Stomach (tissue), 4 donors: ENCODE data around the gene DERA.

Experiments used
- POLR2A ChIP-seq, 4 donors: fragments of 450-650 bp; IDR thresholded peaks; one replicate each; pipeline ENCODE4 v1.6.1; 2016; ENCODE audit warnings: antibody characterized with exemption in 4 of 4, control low read depth in 2 of 4, mild to moderate bottlenecking in 1 of 4, moderate library complexity in 1 of 4
- POLR2AphosphoS5 ChIP-seq, 3 donors: sonication (generic); formaldehyde crosslinking; IDR thresholded peaks; one replicate each; pipeline ENCODE4 v1.6.1; 2016; ENCODE audit warnings: antibody characterized with exemption in 3 of 3
- TF ChIP-seq, protein P1 (sequence below), 7 experiments: fragments of 450-650 bp in 4 of 7; fragments of 200-600 bp in 3 of 7; sonication (generic) in 3 of 7; IDR thresholded peaks; one replicate each; pipeline ENCODE4 v1.5.1; 2016 to 2019; ENCODE audit warnings: antibody characterized with exemption in 7 of 7, control low read depth in 2 of 7, mild to moderate bottlenecking in 1 of 7

DNA sequence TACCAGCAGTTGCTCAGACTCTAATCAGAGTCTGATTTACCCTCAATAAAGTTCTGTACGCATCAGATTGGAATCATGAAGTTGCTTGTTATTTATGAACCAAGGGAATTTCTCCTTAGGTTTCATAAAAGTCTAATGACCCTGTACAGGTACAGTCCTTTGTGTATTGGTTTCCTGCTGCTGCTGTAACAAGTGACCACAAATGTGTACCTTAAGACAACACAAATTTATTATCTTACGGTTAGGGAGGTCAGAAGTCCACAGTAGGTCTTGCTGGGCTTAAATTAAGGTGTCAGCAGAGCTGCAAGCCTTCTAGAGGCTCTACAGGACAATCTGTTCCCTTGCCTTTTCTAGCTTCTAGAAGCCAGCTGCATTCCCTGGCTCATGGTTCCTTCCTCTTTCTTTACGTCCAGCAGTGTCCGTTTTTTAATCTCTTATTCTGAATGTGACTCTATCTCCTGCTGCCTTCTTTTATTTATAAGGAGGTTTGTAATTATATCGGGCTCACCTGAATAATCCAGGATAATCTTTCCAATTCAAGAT is 6.7 kb upstream of the DERA start:
- TF ChIP-seq, protein P1, sequence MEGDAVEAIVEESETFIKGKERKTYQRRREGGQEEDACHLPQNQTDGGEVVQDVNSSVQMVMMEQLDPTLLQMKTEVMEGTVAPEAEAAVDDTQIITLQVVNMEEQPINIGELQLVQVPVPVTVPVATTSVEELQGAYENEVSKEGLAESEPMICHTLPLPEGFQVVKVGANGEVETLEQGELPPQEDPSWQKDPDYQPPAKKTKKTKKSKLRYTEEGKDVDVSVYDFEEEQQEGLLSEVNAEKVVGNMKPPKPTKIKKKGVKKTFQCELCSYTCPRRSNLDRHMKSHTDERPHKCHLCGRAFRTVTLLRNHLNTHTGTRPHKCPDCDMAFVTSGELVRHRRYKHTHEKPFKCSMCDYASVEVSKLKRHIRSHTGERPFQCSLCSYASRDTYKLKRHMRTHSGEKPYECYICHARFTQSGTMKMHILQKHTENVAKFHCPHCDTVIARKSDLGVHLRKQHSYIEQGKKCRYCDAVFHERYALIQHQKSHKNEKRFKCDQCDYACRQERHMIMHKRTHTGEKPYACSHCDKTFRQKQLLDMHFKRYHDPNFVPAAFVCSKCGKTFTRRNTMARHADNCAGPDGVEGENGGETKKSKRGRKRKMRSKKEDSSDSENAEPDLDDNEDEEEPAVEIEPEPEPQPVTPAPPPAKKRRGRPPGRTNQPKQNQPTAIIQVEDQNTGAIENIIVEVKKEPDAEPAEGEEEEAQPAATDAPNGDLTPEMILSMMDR (IDR thresholded peaks at IDR 0.05) = no peak
- TF ChIP-seq POLR2A (IDR thresholded peaks at IDR 0.05) = no peak
- no peak for TF ChIP-seq POLR2AphosphoS5 (IDR thresholded peaks at IDR 0.05)
